ENCODE measurements around the gene ST3GAL2.

DNA sequence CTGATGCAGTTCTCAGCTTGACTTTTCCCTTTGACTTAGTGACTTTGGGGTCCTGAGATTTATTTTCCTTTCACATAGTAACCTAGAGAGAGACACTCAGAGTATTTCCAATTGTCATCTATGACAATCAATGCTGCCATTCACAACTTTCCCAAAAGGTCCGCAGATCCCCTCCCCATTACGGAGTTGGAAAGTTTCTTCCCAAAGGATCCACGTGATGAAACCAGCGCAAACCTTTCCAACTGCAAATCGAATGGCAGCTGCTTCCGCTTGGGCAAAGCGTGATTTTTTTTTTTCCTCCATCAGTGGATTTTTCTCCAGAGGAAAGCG is 15.0 kb upstream of the ST3GAL2 start:
- TF ChIP-seq, protein P1, sequence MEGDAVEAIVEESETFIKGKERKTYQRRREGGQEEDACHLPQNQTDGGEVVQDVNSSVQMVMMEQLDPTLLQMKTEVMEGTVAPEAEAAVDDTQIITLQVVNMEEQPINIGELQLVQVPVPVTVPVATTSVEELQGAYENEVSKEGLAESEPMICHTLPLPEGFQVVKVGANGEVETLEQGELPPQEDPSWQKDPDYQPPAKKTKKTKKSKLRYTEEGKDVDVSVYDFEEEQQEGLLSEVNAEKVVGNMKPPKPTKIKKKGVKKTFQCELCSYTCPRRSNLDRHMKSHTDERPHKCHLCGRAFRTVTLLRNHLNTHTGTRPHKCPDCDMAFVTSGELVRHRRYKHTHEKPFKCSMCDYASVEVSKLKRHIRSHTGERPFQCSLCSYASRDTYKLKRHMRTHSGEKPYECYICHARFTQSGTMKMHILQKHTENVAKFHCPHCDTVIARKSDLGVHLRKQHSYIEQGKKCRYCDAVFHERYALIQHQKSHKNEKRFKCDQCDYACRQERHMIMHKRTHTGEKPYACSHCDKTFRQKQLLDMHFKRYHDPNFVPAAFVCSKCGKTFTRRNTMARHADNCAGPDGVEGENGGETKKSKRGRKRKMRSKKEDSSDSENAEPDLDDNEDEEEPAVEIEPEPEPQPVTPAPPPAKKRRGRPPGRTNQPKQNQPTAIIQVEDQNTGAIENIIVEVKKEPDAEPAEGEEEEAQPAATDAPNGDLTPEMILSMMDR (IDR thresholded peaks at IDR 0.05; ENCODE audit: insufficient read depth, low read length): no peak
- TF ChIP-seq, protein P2, sequence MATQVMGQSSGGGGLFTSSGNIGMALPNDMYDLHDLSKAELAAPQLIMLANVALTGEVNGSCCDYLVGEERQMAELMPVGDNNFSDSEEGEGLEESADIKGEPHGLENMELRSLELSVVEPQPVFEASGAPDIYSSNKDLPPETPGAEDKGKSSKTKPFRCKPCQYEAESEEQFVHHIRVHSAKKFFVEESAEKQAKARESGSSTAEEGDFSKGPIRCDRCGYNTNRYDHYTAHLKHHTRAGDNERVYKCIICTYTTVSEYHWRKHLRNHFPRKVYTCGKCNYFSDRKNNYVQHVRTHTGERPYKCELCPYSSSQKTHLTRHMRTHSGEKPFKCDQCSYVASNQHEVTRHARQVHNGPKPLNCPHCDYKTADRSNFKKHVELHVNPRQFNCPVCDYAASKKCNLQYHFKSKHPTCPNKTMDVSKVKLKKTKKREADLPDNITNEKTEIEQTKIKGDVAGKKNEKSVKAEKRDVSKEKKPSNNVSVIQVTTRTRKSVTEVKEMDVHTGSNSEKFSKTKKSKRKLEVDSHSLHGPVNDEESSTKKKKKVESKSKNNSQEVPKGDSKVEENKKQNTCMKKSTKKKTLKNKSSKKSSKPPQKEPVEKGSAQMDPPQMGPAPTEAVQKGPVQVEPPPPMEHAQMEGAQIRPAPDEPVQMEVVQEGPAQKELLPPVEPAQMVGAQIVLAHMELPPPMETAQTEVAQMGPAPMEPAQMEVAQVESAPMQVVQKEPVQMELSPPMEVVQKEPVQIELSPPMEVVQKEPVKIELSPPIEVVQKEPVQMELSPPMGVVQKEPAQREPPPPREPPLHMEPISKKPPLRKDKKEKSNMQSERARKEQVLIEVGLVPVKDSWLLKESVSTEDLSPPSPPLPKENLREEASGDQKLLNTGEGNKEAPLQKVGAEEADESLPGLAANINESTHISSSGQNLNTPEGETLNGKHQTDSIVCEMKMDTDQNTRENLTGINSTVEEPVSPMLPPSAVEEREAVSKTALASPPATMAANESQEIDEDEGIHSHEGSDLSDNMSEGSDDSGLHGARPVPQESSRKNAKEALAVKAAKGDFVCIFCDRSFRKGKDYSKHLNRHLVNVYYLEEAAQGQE (IDR thresholded peaks at IDR 0.05; ENCODE audit: insufficient replicate concordance, low read depth): no peak
- no peak for TF ChIP-seq POLR2AphosphoS5 (IDR thresholded peaks at IDR 0.05; ENCODE audit: low read depth)
- no peak for TF ChIP-seq GABPA (IDR thresholded peaks at IDR 0.05; ENCODE audit: low read depth)
- no peak for TF ChIP-seq SPI1 (IDR thresholded peaks at IDR 0.05; ENCODE audit: borderline replicate concordance, low read depth)

Measured in HL-60 (cell line).